GM12878 (cell line): ENCODE measurements around the gene CENPE.

Source experiments
- CTCF ChIP-seq, 3 experiments: IDR thresholded peaks in 2 of 3; conservative IDR thresholded peaks in 1 of 3; 2 replicates each; pipeline ENCODE4 v1.5.1; 2011; ENCODE audit warnings: low read depth in 3 of 3, low read length in 3 of 3, mild to moderate bottlenecking in 3 of 3, control low read depth in 2 of 3, moderate library complexity in 2 of 3, inconsistent platforms in 1 of 3, mixed read lengths in 1 of 3; ENCODE audit not compliant: control insufficient read depth in 2 of 3, insufficient read depth in 1 of 3; ENCODE audit errors: extremely low read depth in 1 of 3
- ZNF207 ChIP-seq: fragments of 450-650 bp; IDR thresholded peaks from 2 replicates; pipeline ENCODE4 v1.6.1; 2014; ENCODE audit warnings: antibody characterized with exemption, mild to moderate bottlenecking, borderline replicate concordance

GRCh38 chr4:103098756-103099440, 99.2 kb downstream of the CENPE start:
- no peak for TF ChIP-seq ZNF207
- no peak for TF ChIP-seq CTCF (IDR thresholded peaks at IDR 0.05 in 2 of 3, conservative IDR thresholded peaks at IDR 0.05 in 1 of 3; ENCODE audit: control insufficient read depth in 2 of 3, extremely low read depth in 1 of 3, insufficient read depth in 1 of 3, low read depth in 3 of 3, low read length in 3 of 3)
